ENCODE measurements around the gene CDC25B. TPM values are rescaled to one million over a fixed set of nuclear protein-coding genes. Genes with fewer than 3 reads are reported as not detected.

The CDC25B gene
- total and polyA plus RNA-seq, 2 of the 13 experiments (the other 11 are each of a cell fraction or from before 2014, with no cell fraction given), result 14.5 to 19.4 TPM

DNA sequence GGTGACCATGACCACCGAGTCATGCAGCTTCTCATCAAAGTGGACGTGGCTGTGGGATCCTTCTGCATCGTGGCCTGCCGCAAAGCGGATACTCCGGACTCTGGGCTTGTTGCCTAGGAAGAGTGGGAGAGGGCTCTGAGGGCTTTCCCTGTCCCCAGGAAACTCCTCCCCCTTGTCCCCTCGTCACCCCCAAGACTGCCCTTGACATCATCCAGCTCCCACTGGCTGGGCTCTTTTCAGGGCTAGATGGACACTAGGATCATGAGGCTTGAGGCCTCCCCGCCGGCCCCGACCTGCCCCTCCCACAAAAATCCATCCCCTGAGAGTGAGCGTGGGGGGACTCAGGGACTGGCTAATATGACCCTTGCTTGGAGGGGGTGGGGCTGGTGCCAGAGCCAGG is 37.5 kb upstream of the CDC25B start:
- no peaks in the 10 kb centered on the region for H4K20me1 ChIP-seq (ENCODE audit: insufficient read depth, low read length)
- no peak for TF ChIP-seq AKAP8 (CRISPR knock-in tag; IDR thresholded peaks at IDR 0.05)
- H3K79me2 ChIP-seq (ENCODE audit: insufficient read depth, low read length), result peaks cover 2% of the 10 kb centered on the region
- ChIA-PET CTCF (ENCODE audit: low intra/inter-chr PET ratio, low total read pairs) (no interaction called here), POLR2A (interaction anchor here (2.0 kb wide), 1 partner anchor 13 kb away, joined by 6 read pairs; no protein-coding TSS in a partner anchor)
- DNase-seq (ENCODE audit: low spot score) (no peak), ATAC-seq (no peak), FAIRE-seq (no peak)
- intact Hi-C loops (cut with micrococcal nuclease; ENCODE audit: unreplicated experiment), result no loop called here
- no peaks in the 10 kb centered on the region for H3K9me3 ChIP-seq (ENCODE audit: low read length)
- no peak overlapping the region for H3K27ac ChIP-seq (ENCODE audit: extremely low read length, insufficient read depth, low read length)
- no peak overlapping the region for H3K4me3 ChIP-seq (replicated peaks in 1 of 3; ENCODE audit: insufficient read depth in 1 of 3, low read depth in 2 of 3, low read length in 3 of 3)
- no peak overlapping the region for H3K4me2 ChIP-seq (ENCODE audit: low read depth, low read length)
- in situ Hi-C loops (cut with HindIII; ENCODE audit: extremely low pct_ligation_motif_present, low pct_unique_long_range_greater_than_20kb), result no loop called here
- H2AFZ ChIP-seq (ENCODE audit: low read length), result no peak overlapping the region
- peaks cover 3% of the 10 kb centered on the region for H3K4me1 ChIP-seq (ENCODE audit: insufficient read depth, low read length)
- H3K9ac ChIP-seq (ENCODE audit: insufficient read depth, low read depth, low read length), result no peak overlapping the region
- H3K27me3 ChIP-seq (ENCODE audit: control insufficient read depth in 1 of 2, insufficient read depth in 2 of 2, low read length in 2 of 2), result no peaks in the 10 kb centered on the region
- 98% methylated on average over 10 of the region's 11 CpGs for WGBS (ENCODE audit: low lambda C conversion rate)
- no TSS peak for BruUV-seq (replicated peaks)
- peaks cover 35 to 43% of the 10 kb centered on the region in 2 experiments; a peak in 4 of 5 replicates for H3K36me3 ChIP-seq (replicated peaks in 1 of 2; ENCODE audit: control insufficient read depth in 1 of 2, insufficient read depth in 2 of 2, low read length in 2 of 2)

DNA sequence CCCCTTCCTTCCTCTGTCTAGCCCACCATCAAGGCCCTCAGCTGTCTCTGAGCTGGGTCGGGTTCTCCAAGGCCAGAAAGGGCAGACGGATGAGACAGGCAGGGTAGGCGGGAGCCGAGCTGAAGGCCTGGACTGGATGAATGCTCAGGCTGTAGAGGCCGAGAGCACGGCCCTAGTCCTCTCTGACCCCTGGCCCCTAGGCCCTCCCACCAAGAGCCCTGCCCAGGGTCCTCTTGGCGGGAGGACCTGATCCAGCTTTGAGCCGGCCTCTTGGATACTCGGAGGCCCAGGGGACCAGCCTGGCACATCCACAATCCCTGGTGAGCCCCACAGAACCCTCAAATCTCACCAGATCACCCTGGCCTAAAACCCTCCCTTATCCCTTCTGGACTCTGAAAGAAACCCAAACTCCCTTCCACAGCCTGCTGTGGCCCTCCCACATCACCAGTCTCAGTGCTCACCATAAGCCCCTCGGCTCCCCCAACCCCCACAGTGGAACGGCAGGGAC is 36.7 kb upstream of the CDC25B start:
- H3K36me3 ChIP-seq (replicated peaks in 1 of 2; ENCODE audit: control insufficient read depth in 1 of 2, insufficient read depth in 2 of 2, low read length in 2 of 2), result peaks cover 35 to 43% of the 10 kb centered on the region in 2 experiments; a peak in 4 of 5 replicates
- peaks cover 11% of the 10 kb centered on the region for H3K4me1 ChIP-seq (ENCODE audit: insufficient read depth, low read length)
- H3K27ac ChIP-seq (ENCODE audit: extremely low read length, insufficient read depth, low read length), result no peak overlapping the region
- H3K9ac ChIP-seq (ENCODE audit: insufficient read depth, low read depth, low read length), result no peak overlapping the region
- POLR2A ChIA-PET, result interaction anchor here (1.1 to 2.0 kb wide), 2 partner anchors 9 to 13 kb away, joined by 3 to 6 read pairs; no protein-coding TSS in a partner anchor
- CTCF ChIA-PET (ENCODE audit: low intra/inter-chr PET ratio, low total read pairs), result no interaction called here
- FAIRE-seq (no peak), DNase-seq (ENCODE audit: low spot score) (no peak), ATAC-seq (0 out of 3 replicates have a peak, but pooled peaks have one; percentile 5)
- no peaks in the 10 kb centered on the region for H4K20me1 ChIP-seq (ENCODE audit: insufficient read depth, low read length)
- no TSS peak for BruUV-seq (replicated peaks)
- H3K4me2 ChIP-seq (ENCODE audit: low read depth, low read length), result no peak overlapping the region
- TF ChIP-seq PLRG1 (conservative IDR thresholded peaks at IDR 0.05), result no peak
- 0 out of 2 replicates have a peak, but pooled peaks have one; percentile 25 for TF ChIP-seq ZNF501 (CRISPR knock-in tag; IDR thresholded peaks at IDR 0.05)
- TF ChIP-seq BORCS8-MEF2B (CRISPR knock-in tag; IDR thresholded peaks at IDR 0.05), result peak; percentile 10; the same call in 1 of the 2 replicates
- TF ChIP-seq ZNF121 (CRISPR knock-in tag; IDR thresholded peaks at IDR 0.05), result no peak
- TF ChIP-seq ZNF263 (CRISPR knock-in tag; IDR thresholded peaks at IDR 0.05), result peak; percentile 66
- no peak for TF ChIP-seq ZNF570 (CRISPR knock-in tag; IDR thresholded peaks at IDR 0.05; ENCODE audit: borderline replicate concordance)
- TF ChIP-seq RBM22 (optimal IDR thresholded peaks at IDR 0.05; ENCODE audit: low read length), result peak; percentile 22
- no peak for TF ChIP-seq AGO1 (IDR thresholded peaks at IDR 0.05; ENCODE audit: low read depth, low read length, poor library complexity, severe bottlenecking)
- TF ChIP-seq ZFP36 (IDR thresholded peaks at IDR 0.05; ENCODE audit: borderline replicate concordance, low read depth, low read length, partially characterized antibody), result no peak
- TF ChIP-seq ZNF780A (CRISPR knock-in tag; IDR thresholded peaks at IDR 0.05), result no peak
- no peaks in the 10 kb centered on the region for H3K27me3 ChIP-seq (ENCODE audit: control insufficient read depth in 1 of 2, insufficient read depth in 2 of 2, low read length in 2 of 2)
- intact Hi-C loops (cut with micrococcal nuclease; ENCODE audit: unreplicated experiment) (no loop called here), in situ Hi-C loops (cut with HindIII; ENCODE audit: extremely low pct_ligation_motif_present, low pct_unique_long_range_greater_than_20kb) (no loop called here)
- H3K79me2 ChIP-seq (ENCODE audit: insufficient read depth, low read length), result peaks cover 2% of the 10 kb centered on the region
- H2AFZ ChIP-seq (ENCODE audit: low read length), result no peak overlapping the region
- no peak overlapping the region for H3K4me3 ChIP-seq (replicated peaks in 1 of 3; ENCODE audit: insufficient read depth in 1 of 3, low read depth in 2 of 3, low read length in 3 of 3)
- H3K9me3 ChIP-seq (ENCODE audit: low read length), result no peaks in the 10 kb centered on the region
- 96% methylated on average over 8 of the region's 11 CpGs for WGBS (ENCODE audit: low lambda C conversion rate)

All from HepG2 (cell line).